Adrenal gland (tissue), 12 donors: ENCODE results near the gene CCR7. TPM values are rescaled to one million over a fixed set of nuclear protein-coding genes. Genes with fewer than 3 reads are reported as not detected.
A peak's percentile ranks its signal among the peaks of the same experiment; 100 is the strongest.

Source experiments
- DNase-seq, 7 donors: peaks; one replicate each; pipeline ENCODE4 v3.0.0-alpha.2; 2019 to 2020
- H3K27ac ChIP-seq, 5 donors: fragments of 200-600 bp; sonication (generic) in 4 of 5; 1 replicate in 3 of 5; 2 replicates in 2 of 5; pipeline versions ENCODE4 v1.5.1 to v1.8.0; 2016 to 2020; ENCODE audit warnings: mild to moderate bottlenecking in 1 of 5
- H3K27me3 ChIP-seq: fragments of 200-600 bp; 2 replicates; pipeline ENCODE4 v1.8.0; 2021
- H3K36me3 ChIP-seq, 2 donors: fragments of 200-600 bp; replicated peaks in 1 of 2; 1 replicate in 1 of 2; 2 replicates in 1 of 2; pipeline versions ENCODE4 v1.5.1 to v1.8.0; 2018 to 2022
- H3K4me1 ChIP-seq, 2 donors: fragments of 200-600 bp; replicated peaks in 1 of 2; 1 replicate in 1 of 2; 2 replicates in 1 of 2; pipeline versions ENCODE4 v1.5.1 to v1.8.0; 2018 to 2021
- H3K4me3 ChIP-seq, 4 donors: fragments of 200-600 bp; sonication (generic) in 3 of 4; one replicate each; pipeline ENCODE4 v1.5.1; 2016 to 2018
- H3K9me3 ChIP-seq, 3 donors: fragments of 200-600 bp; sonication (generic) in 1 of 3; replicated peaks in 1 of 3; 1 replicate in 2 of 3; 2 replicates in 1 of 3; pipeline versions ENCODE4 v1.5.1 to v1.8.0; 2016 to 2021
- POLR2A ChIP-seq, 2 donors: fragments of 450-650 bp; IDR thresholded peaks; one replicate each; pipeline ENCODE4 v1.6.1; 2017; ENCODE audit warnings: antibody characterized with exemption in 2 of 2, mild to moderate bottlenecking in 2 of 2, moderate library complexity in 1 of 2
- WGBS, 4 donors: extraction: QIAGEN DNeasy Blood & Tissue Kit in 2 of 4; methylation state at CpG; one replicate each; pipeline versions ENCODE4 v1.1.5 to v1.1.7; 2013 to 2017; 5-methylcytosine and 5-hydroxymethylcytosine counted together
- intact Hi-C, 2 donors: fragments of 100-400 bp; cut with DNase I; formaldehyde crosslinking; loops; one replicate each; pipeline versions ENCODE4 v1.14.1 to v1.15.0; 2022 to 2023
- polyA plus RNA-seq, 3 donors: library from polyadenylated mRNA; stranded (reverse); fragments of 200-250 nt in 2 of 3; fragments of 350-450 nt in 1 of 3; fragmentation: Illumina TruSeq in 1 of 3; extraction: RNeasy Lipid Tissue Mini Kit (QIAGEN cat#74804) in 1 of 3; gene quantifications; one replicate each; pipeline ENCODE4 v1.2.3, GENCODE V29; 2013 to 2014
- total RNA-seq, 9 donors: library from RNA; depleted of rRNA in 4 of 9; stranded (reverse); fragments of >200 nt in 4 of 9; fragments of 120-200 nt in 1 of 9; fragmentation: NEBNext Ultra II Directional in 1 of 9; extraction: Animal tissue kit (Norgen Biotek cat#: 25700) in 1 of 9; gene quantifications; one replicate each; pipeline versions ENCODE4 v1.1.0 to v1.2.4, GENCODE V29; 2013 to 2023
- TF ChIP-seq, protein P1 (sequence below), 6 experiments: fragments of 450-650 bp in 4 of 6; fragments of 200-600 bp in 2 of 6; sonication (generic) in 1 of 6; IDR thresholded peaks; 1 replicate in 5 of 6; 2 replicates in 1 of 6; pipeline versions ENCODE4 v1.5.1 to v1.8.0; 2016 to 2021; ENCODE audit warnings: antibody characterized with exemption in 6 of 6, mild to moderate bottlenecking in 2 of 6, moderate library complexity in 1 of 6
- donor health status: healthy with polysubstance abuse.
- donor health status: Bipolar disorder and iron deficiency.
- donor health status: DM: yes; HTN: yes; CAD: no.
- donor health status: DM: no; HTN: no; CAD: no.
- donor health status: DM: no; HTN: no; CAD: no.
- donor health status: DM: yes; HTN: yes; CAD: no.

The CCR7 gene
- total and polyA plus RNA-seq, 12 donors, result 0.06 to 1.0 (median 0.35) TPM; not detected in 2

DNA sequence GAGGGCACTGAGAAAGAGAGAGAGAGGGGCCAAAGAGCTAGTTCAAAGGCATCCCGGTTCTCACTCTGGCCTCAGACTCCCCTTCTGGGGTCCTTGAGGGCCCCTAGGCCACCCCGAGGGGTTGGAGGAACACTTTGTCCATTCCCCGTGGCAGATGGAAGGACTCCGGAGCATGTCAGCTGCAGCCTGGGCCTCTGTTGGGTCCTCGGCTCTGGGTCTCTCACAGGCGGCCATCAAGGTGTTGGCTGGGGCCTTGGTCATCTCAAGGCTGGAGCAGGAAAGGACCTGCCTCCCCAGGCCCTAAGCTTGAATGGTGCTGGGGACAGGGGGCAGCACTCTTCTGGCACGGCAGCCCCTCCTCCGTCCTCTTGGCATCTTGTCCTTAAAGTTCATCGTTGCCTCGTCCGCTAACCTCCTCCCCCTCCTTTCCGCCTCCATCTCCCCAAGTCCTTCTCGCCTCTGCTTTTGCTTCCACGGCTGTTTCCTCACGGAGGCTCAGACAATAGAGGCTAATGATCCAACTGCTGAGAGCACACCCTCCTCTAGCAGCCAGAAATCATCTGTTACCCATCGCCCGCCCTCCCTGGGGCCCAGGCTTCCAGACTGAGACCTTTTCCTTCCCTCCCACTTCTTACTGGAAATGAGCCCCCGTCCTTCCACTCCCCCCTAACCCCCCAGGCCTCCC lies 23.3 kb downstream of the CCR7 start:
- no peak for DNase-seq
- intact Hi-C loops, result no loop called here
- Histone ChIP-seq H3K9me3 (no peaks in the 10 kb centered on the region), H3K27ac (peak overlapping the region; percentile 8 to 97 (median 86)), H3K36me3 (no peaks in the 10 kb centered on the region), H3K4me3 (no peak overlapping the region), H3K27me3 (no peaks in the 10 kb centered on the region), H3K4me1 (peaks cover 31 to 48% of the 10 kb centered on the region in 2 donors)
- WGBS, 4 donors, result 60 to 67% (median 64%) methylated on average over 15 to 18 of the region's 18 CpGs
- TF ChIP-seq, protein P1, sequence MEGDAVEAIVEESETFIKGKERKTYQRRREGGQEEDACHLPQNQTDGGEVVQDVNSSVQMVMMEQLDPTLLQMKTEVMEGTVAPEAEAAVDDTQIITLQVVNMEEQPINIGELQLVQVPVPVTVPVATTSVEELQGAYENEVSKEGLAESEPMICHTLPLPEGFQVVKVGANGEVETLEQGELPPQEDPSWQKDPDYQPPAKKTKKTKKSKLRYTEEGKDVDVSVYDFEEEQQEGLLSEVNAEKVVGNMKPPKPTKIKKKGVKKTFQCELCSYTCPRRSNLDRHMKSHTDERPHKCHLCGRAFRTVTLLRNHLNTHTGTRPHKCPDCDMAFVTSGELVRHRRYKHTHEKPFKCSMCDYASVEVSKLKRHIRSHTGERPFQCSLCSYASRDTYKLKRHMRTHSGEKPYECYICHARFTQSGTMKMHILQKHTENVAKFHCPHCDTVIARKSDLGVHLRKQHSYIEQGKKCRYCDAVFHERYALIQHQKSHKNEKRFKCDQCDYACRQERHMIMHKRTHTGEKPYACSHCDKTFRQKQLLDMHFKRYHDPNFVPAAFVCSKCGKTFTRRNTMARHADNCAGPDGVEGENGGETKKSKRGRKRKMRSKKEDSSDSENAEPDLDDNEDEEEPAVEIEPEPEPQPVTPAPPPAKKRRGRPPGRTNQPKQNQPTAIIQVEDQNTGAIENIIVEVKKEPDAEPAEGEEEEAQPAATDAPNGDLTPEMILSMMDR (IDR thresholded peaks at IDR 0.05), result no peak

DNA sequence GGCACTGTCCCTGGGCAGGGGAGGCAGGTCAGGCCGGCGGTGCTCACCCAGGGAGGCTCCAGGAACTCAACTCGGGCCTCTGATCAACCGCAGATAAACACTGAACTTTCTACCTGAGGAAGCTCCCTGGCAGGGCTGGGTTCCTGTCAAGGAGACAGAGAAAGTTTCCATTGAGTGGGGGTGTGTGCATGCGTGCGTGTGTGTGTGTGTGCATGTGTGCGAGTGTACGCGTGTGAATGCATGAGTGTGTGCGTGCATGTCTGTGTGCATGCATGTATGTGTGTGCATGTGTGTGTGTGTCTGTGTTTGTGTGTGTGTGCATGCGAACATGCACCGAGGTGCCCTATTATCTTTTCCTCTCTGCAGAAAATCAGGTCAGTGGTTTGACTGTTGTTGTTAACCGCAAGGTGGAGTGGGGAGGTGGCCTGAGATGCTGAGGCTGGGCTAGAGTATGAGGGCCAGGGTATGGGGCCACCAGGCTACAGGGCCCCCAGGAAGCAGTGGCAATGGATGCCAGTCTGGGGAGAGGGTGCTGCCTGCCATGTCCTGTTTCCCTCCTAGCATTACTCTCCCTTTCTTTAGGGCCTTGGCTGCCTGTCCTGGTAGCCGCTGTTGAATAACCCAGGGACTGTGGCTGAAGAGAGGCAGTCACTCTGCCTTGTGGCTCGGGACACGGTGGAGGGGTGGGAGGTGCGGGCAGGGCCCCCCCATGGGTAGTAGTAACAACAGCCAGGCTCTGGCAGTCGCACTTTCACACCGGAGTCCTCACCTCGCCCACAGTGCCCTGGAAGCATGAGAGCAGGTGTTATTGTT lies 24.0 kb downstream of the CCR7 start:
- intact Hi-C loops, result no loop called here
- peak in 2 of 7 donors; percentile 8 to 18 for DNase-seq
- WGBS, 4 donors, result 69 to 87% (median 84%) methylated on average over 18 to 20 of the region's 20 CpGs
- no peak for TF ChIP-seq POLR2A (IDR thresholded peaks at IDR 0.05)
- TF ChIP-seq, protein P1 (IDR thresholded peaks at IDR 0.05), result no peak
- no peak overlapping the region for H3K4me3 ChIP-seq
- no peaks in the 10 kb centered on the region for H3K36me3 ChIP-seq
- no peaks in the 10 kb centered on the region for H3K9me3 ChIP-seq
- peaks cover 31 to 55% of the 10 kb centered on the region in 2 donors for H3K4me1 ChIP-seq
- peak overlapping the region; percentile 8 to 97 (median 86) for H3K27ac ChIP-seq
- H3K27me3 ChIP-seq, result no peaks in the 10 kb centered on the region

DNA sequence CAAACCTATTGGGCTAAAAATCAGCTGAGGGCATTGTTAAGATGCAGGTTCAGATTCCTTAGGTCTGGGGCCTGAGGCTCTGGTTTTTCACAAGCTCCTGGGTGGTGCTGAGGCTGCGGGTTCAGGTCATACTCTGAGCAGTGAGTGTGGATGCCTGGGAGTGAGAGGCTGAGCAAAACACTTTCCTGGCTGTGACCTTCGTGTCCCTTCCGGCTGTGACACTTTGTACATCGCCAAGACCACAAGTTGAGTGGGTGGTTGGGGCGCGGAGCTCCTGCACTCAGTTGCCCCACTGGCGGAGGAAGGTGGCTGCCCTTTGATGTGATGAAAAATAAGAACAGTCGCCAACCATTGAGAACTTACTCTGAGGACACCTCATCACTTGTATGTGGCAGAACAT lies 24.8 kb downstream of the CCR7 start:
- Histone ChIP-seq H3K4me1 (peaks cover 31 to 61% of the 10 kb centered on the region in 2 donors), H3K27ac (peak overlapping the region in 2 of 5 donors; percentile 88 to 97)
- TF ChIP-seq POLR2A (IDR thresholded peaks at IDR 0.05), result no peak
- TF ChIP-seq, protein P1 (IDR thresholded peaks at IDR 0.05), result no peak

DNA sequence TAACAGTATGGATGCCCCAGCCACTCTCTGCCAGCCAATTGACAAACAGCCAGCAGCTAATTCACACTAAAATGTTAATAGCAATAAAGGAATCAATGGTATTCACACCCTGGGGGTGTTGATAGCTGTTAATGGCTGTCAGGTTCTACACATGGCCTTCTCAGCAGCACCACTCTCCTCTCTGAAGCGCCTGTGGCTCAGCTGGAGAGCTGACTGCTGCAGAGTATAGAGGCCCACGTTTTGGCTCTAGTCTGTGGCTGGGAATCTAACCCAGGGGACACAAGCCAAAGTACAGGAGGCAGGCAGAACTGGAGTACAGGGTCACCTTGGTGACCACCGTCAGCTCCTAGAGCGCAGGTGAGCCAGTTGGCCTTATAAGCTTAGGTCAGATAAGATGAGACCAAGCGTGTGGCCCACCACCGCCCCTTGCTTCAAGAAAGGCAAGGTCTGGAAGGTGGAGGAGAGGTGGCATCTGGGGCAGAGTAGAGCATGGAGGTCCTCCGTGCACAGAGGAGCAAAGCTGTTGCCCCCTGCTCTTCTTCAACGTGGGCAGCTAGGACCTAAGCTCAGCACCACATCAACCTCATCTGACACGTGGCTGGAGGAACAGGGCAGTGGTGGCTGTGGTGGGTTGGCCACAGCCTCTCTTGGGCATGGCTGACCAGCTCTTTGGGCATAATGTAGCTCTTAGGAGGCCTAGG lies 25.4 kb downstream of the CCR7 start:
- intact Hi-C loops, result loop anchor here in 1 of 2 donors (10.0 kb wide), 1 partner anchor 175 kb away; the partner anchor contains the start of gene GJD3
- no peak overlapping the region for H3K4me3 ChIP-seq
- peak in 1 of 7 donors; percentile 8 for DNase-seq

More for the DNA sequence above, 24.8 kb downstream of the CCR7 start:
- 89 to 93% (median 92%) methylated on average over 3 to 8 of the region's 8 CpGs for WGBS, 4 donors
- Histone ChIP-seq H3K27me3 (no peaks in the 10 kb centered on the region), H3K4me3 (no peak overlapping the region), H3K9me3 (no peaks in the 10 kb centered on the region), H3K36me3 (no peaks in the 10 kb centered on the region)
- intact Hi-C loops, result no loop called here
- DNase-seq, result peak in 1 of 7 donors; percentile 14

More for the DNA sequence above, 25.4 kb downstream of the CCR7 start:
- Histone ChIP-seq H3K9me3 (no peaks in the 10 kb centered on the region), H3K27ac (peak overlapping the region in 3 of 5 donors; percentile 24 to 97 (median 88)), H3K4me1 (peaks cover 31 to 61% of the 10 kb centered on the region in 2 donors), H3K36me3 (no peaks in the 10 kb centered on the region), H3K27me3 (no peaks in the 10 kb centered on the region)
- TF ChIP-seq, protein P1 (IDR thresholded peaks at IDR 0.05), result no peak
- TF ChIP-seq POLR2A (IDR thresholded peaks at IDR 0.05), result no peak
- 87 to 90% (median 89%) methylated on average over 4 to 9 of the region's 9 CpGs for WGBS, 4 donors
